Measurements from ENCODE around the gene AIM2.

AIM2 gene

DNA sequence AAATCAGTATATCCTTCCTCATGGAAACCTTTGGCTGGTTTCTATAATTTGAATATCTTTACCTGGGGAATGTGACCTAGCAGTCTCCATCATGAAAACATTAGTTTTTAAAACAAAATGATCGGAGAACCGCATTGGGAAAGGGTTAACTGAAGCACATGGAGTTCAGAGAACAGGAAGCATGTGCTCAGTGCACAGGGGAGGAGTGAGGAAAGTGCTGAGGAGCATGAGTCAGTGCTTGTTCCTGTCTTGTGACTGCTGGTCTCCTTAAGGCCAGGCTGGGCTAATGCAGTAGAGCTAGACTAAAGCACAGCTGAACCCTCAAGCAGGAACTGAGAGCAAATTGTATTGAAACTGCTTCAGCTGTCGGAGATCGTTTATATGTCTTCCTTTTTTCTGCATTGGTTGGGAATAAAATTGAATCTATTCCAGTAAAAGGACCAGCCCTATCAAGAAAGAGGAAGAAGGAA lies 61.1 kb downstream of the AIM2 start:
- DNase-seq (ENCODE audit: low read depth, low spot score), result peak; percentile 42

DNA sequence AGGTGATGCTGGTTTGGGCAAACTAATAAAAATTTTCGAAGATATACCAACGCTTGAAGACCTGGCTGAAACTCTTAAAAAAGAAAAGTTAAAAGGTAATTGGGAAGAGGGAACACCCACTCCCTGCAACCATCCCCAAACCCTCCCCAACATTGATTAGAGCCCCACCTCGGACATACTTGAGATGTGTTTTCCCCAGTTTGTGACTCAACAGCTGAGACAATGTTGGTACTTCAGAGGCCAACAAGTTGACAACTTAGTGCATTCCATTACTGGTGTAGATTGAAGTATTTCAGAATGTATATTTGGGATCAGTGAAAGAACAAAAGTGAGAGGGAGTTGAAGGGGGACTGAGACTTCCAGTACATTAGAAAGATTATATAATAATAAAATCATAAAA lies 61.7 kb downstream of the AIM2 start:
- no peak for DNase-seq (ENCODE audit: low read depth, low spot score)

DNA sequence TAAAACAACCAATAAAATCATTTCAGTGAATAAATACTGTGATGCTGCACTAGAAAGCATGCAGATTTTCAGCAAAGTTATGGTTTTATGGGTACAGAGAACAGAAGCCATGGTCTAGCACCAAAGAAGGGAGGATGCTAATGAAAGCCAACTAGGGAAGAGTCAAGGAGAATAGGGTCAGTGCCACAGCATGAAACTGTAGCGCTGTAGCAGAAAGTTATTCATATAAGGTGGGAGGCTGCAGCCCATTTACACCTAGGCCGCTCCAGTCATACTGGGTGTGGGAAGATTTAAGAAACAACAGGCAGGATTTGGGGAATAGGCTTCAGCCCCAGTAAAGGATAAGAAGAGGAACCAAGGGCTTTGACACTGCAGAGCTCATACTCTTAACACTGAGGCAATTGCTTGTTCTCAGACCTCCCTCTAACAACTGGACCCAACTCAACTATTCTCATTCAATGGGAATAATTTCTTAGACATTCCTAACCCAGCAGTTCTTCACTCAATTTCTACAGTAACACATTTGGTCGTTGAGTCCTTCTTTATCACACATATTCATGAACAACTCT lies 62.5 kb downstream of the AIM2 start:
- no peak for DNase-seq (ENCODE audit: low read depth, low spot score)

DNA sequence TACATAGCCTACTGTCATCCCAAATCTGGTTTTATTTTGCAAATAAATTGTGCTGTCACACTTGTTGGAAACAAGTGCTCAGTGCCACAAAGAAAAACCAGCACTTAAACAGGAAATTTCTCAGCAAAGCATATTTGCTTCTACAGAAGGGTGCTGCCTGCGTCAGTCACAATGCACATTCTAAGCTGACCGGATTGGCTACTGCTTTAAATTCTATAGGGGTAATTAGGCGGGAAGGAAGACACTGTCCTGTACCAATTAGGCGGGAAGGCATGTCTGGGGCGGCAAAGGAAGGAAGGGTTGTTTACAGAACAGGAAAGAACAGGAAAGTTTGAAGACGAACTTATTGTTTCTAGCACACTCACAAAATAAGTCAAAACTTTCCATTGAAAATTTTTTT lies 64.1 kb downstream of the AIM2 start:
- DNase-seq (ENCODE audit: low read depth, low spot score), result peak; percentile 32

All from activated CD4-positive, CD25-positive, alpha-beta regulatory T cell treated with anti-CD3 and anti-CD28 coated beads, Interleukin-2, amount 50 U/mL, for 16 hours (primary cell).